Stimulated activated naive CD8-positive, alpha-beta T cell treated with anti-CD3 and anti-CD28 coated beads, Interleukin-15, amount 100 ng/mL, for 72 hours (primary cell): ENCODE data around the gene ARHGAP32.
A peak's percentile ranks its signal among the peaks of the same experiment; 100 is the strongest.
"Not testable (repeated sequence)": the region's sequence is repeated elsewhere in the genome, so short reads cannot be mapped to it uniquely, and the experiment has no call there.

Experiments used
- ATAC-seq: fragments of 150-1000 bp; cut with Tn5 transposase; 2 replicates; pipeline ENCODE4 v1.10.0; 2021; ENCODE audit warnings: mild to moderate bottlenecking, moderate library complexity
- DNase-seq, 2 donors: peaks; one replicate each; pipeline ENCODE4 v3.0.0; 2021 to 2022
- H3K27ac Mint-ChIP-seq, 2 donors: one replicate each; pipeline ENCODE4 v1.8.0; 2022; ENCODE audit warnings: mild to moderate bottlenecking in 2 of 2, mixed read lengths in 2 of 2, moderate library complexity in 2 of 2
- H3K27me3 Mint-ChIP-seq: one replicate; pipeline ENCODE4 v1.8.0; 2022; ENCODE audit warnings: mixed read lengths
- H3K4me1 Mint-ChIP-seq: one replicate; pipeline ENCODE4 v1.8.0; 2022; ENCODE audit warnings: mild to moderate bottlenecking, mixed read lengths
- H3K4me3 Mint-ChIP-seq, 2 donors: one replicate each; pipeline ENCODE4 v1.8.0; 2022; ENCODE audit warnings: mild to moderate bottlenecking in 2 of 2, mixed read lengths in 2 of 2, moderate library complexity in 1 of 2
- H3K9me3 Mint-ChIP-seq, 2 donors: one replicate each; pipeline ENCODE4 v1.8.0; 2022; ENCODE audit warnings: mixed read lengths in 2 of 2

Gene ARHGAP32

GRCh38 chr11:129040934-129041333 lies 151.2 kb downstream of the ARHGAP32 start:
- DNase-seq, result no peak
- H3K27me3 Mint-ChIP-seq, result no peaks in the 10 kb centered on the region

DNA sequence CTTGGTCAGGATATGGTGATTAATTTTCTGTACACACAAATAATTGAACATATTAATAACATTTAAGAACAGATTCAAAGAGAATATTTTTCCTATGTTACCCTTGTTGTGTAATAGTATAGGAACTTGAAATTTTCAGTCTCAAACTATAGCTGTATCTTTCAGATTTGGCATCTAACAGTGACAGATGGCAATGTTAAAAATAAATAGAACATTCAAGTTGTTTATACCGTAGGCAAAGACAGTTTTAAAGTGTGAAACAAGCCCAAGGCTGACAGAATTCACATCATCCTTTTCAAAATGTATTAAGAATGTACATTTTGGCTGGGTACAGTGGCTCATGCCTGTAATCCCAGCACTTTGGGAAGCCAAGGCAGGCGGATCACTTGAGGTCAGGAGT lies 156.9 kb downstream of the ARHGAP32 start:
- Mint-ChIP-seq H3K4me3 (no peak overlapping the region), H3K9me3 (peaks cover 0 to 13% of the 10 kb centered on the region in 2 donors), H3K27me3 (no peaks in the 10 kb centered on the region), H3K4me1 (no peaks in the 10 kb centered on the region), H3K27ac (no peak overlapping the region)
- no peak for ATAC-seq
- DNase-seq, result no peak

More at GRCh38 chr11:129040934-129041333, 151.2 kb downstream of the ARHGAP32 start:
- H3K27ac Mint-ChIP-seq, result no peak overlapping the region
- H3K4me1 Mint-ChIP-seq, result no peaks in the 10 kb centered on the region
- H3K9me3 Mint-ChIP-seq, result peaks cover 0 to 7% of the 10 kb centered on the region in 2 donors
- no peak for ATAC-seq
- no peak overlapping the region for H3K4me3 Mint-ChIP-seq

GRCh38 chr11:129034001-129034400 lies 158.1 kb downstream of the ARHGAP32 start:
- Mint-ChIP-seq H3K4me3 (no peak overlapping the region), H3K27ac (no peak overlapping the region), H3K27me3 (no peaks in the 10 kb centered on the region), H3K4me1 (no peaks in the 10 kb centered on the region), H3K9me3 (peaks cover 0 to 13% of the 10 kb centered on the region in 2 donors)
- no peak for DNase-seq
- no peak for ATAC-seq

- ATAC-seq, result no peak
- Mint-ChIP-seq H3K4me1 (peaks cover 13% of the 10 kb centered on the region), H3K27ac (peak overlapping the region in 1 of 2 donors; percentile 30), H3K9me3 (no peaks in the 10 kb centered on the region), H3K27me3 (no peaks in the 10 kb centered on the region), H3K4me3 (no peak overlapping the region)
- DNase-seq, result no peak
These were observed 168.0 kb downstream of the ARHGAP32 start for GRCh38 chr11:129023968-129024676.

- Mint-ChIP-seq H3K27me3 (no peaks in the 10 kb centered on the region), H3K9me3 (no peaks in the 10 kb centered on the region), H3K4me3 (no peak overlapping the region), H3K27ac (no peak overlapping the region), H3K4me1 (peaks cover 13% of the 10 kb centered on the region)
- no peak for ATAC-seq
- DNase-seq, result no peak
These were observed 170.8 kb downstream of the ARHGAP32 start for GRCh38 chr11:129021295-129021694.

DNA sequence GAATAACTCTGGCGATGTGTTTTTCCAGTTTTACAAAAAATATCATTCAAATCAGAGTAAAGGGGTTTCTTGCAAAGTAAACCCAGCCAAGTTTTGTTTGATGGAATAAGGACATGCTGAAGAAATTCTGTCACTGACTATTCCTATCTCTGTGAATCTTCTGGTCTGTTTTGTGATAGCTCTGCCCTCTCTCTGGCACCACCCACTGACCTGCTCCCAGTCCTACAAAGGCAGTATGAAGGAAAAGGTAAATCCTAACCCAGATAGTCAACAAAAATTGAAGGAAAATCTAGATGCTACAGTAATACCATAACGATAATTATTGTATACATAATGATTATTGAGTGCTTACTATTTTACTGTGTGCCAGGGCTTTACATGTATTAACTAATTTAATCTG lies 173.1 kb downstream of the ARHGAP32 start:
- Mint-ChIP-seq H3K4me3 (no peak overlapping the region), H3K27me3 (no peaks in the 10 kb centered on the region), H3K9me3 (no peaks in the 10 kb centered on the region), H3K27ac (no peak overlapping the region), H3K4me1 (peaks cover 10% of the 10 kb centered on the region)
- no peak for ATAC-seq
- DNase-seq, result no peak

GRCh38 chr11:129018126-129018525 lies 174.0 kb downstream of the ARHGAP32 start:
- peaks cover 7% of the 10 kb centered on the region for H3K4me1 Mint-ChIP-seq
- ATAC-seq, result no peak
- H3K27me3 Mint-ChIP-seq, result no peaks in the 10 kb centered on the region
- no peak for DNase-seq
- H3K27ac Mint-ChIP-seq, result no peak overlapping the region
- no peaks in the 10 kb centered on the region for H3K9me3 Mint-ChIP-seq
- no peak overlapping the region for H3K4me3 Mint-ChIP-seq

DNA sequence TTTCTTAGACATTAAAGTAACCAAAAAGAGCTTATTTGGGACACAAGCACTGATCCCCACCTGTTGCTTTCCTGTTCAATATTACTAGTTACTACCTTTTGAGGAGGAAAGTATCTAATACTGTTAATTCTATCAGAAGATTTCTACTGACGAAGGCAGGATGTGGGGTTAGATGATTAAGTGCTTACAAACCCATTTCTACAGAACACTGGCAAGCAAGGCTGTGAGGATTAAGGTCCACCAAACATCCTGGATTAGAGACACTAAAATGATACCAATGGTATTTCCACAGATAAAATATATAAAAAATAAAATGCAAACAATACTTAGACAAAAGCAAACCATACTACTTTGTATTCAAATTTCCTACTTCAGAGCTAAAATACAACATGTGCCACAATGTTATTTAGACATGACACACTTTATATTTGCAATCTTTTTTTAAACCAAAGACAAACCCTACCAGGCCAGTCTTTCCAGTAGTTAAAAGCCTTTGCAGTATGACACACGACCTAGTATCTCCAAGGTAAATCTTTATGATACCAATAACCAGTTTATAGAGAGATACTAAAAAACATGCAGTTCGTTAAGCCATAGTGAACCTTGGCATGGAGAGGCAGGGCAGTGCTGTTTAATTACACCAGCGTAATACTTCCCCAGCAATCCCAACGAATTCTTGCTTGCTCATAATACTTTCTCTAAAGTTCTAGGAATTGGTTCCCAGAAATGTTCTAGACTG lies 178.2 kb downstream of the ARHGAP32 start:
- DNase-seq (no peak), ATAC-seq (no peak)
- H3K4me1 Mint-ChIP-seq, result no peaks in the 10 kb centered on the region
- no peaks in the 10 kb centered on the region for H3K27me3 Mint-ChIP-seq
- no peaks in the 10 kb centered on the region for H3K9me3 Mint-ChIP-seq
- H3K4me3 Mint-ChIP-seq, result no peak overlapping the region
- H3K27ac Mint-ChIP-seq, result no peak overlapping the region

- Mint-ChIP-seq H3K4me3 (no peak overlapping the region), H3K27me3 (no peaks in the 10 kb centered on the region), H3K4me1 (no peaks in the 10 kb centered on the region), H3K27ac (no peak overlapping the region), H3K9me3 (no peaks in the 10 kb centered on the region)
- DNase-seq, result no peak
- ATAC-seq, result no peak
These were observed 179.2 kb downstream of the ARHGAP32 start for GRCh38 chr11:129012880-129013279.

- DNase-seq (no peak), ATAC-seq (no peak)
- Mint-ChIP-seq H3K27ac (no peak overlapping the region), H3K4me3 (no peak overlapping the region), H3K27me3 (no peaks in the 10 kb centered on the region), H3K9me3 (peaks cover 16 to 50% of the 10 kb centered on the region in 2 donors), H3K4me1 (no peaks in the 10 kb centered on the region)
These were observed 186.0 kb downstream of the ARHGAP32 start for GRCh38 chr11:129006161-129006560.

DNA sequence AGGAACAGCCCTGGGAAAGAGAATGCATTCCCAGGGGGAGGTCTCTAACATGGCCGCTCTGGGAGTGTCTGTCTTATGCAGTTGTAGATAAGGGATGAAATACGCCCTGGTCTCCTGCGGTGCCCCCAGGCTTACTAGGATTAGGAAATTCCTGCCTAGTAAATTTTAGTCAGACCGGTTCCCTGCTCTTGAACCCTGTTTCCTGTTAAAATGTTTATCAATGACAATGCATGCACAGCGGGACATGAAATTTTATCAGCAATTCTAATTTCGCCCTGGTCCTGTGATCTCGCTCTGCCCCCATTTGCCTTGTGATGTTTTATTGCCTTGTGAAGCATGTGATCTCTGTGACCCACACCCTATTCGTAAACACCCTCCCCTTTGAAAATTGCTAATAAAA lies 193.0 kb downstream of the ARHGAP32 start:
- ATAC-seq, H3K27ac Mint-ChIP-seq, H3K27me3 Mint-ChIP-seq, H3K4me1 Mint-ChIP-seq, H3K4me3 Mint-ChIP-seq, DNase-seq: not testable (repeated sequence)
- peaks cover 10 to 48% of the 10 kb centered on the region in 2 donors for H3K9me3 Mint-ChIP-seq

DNA sequence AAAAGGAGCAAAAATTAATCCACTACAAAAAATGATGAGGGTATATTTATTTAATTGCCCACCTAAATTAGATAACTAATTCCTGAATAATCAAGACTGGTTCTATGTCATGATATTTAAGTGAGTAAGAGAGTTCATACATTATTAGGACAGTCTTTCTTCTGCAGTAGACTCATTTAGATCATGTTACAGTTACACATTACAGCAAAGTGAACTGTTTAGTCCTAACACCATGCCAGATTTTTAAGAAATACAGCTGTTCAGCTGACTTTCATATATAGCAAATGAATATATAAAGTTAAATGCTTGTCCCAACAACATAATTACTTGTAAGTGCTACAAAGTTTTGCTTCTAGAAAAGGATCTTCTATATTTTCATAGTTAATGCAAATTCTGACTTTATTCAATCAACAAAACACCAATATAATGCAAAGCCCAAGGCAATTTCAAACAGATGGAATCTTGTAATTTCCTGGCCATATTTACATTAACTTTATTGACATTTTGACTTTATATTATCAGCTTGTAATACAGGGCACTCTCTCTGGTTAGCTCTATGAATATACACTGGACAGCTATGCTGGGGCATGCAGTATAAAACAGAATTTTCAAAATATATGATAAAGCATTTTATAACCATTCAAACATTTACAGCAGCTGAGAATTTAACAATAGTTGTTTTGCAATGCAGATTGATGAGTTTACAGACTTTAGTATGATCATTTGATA lies 203.7 kb downstream of the ARHGAP32 start:
- no peak overlapping the region for H3K27ac Mint-ChIP-seq
- H3K27me3 Mint-ChIP-seq, result no peaks in the 10 kb centered on the region
- H3K4me1 Mint-ChIP-seq, result no peaks in the 10 kb centered on the region
- H3K4me3 Mint-ChIP-seq, result no peak overlapping the region
- DNase-seq (no peak), ATAC-seq (no peak)
- H3K9me3 Mint-ChIP-seq, result peaks cover 0 to 7% of the 10 kb centered on the region in 2 donors

- no peak for ATAC-seq
- Mint-ChIP-seq H3K27me3 (no peaks in the 10 kb centered on the region), H3K9me3 (peaks cover 0 to 7% of the 10 kb centered on the region in 2 donors), H3K4me3 (no peak overlapping the region), H3K4me1 (no peaks in the 10 kb centered on the region), H3K27ac (no peak overlapping the region)
- no peak for DNase-seq
These were observed 206.2 kb downstream of the ARHGAP32 start for GRCh38 chr11:128985880-128986279.

- ATAC-seq (no peak), DNase-seq (no peak)
- H3K4me1 Mint-ChIP-seq, result no peaks in the 10 kb centered on the region
- H3K27me3 Mint-ChIP-seq, result no peaks in the 10 kb centered on the region
- no peak overlapping the region for H3K27ac Mint-ChIP-seq
- H3K4me3 Mint-ChIP-seq, result no peak overlapping the region
- H3K9me3 Mint-ChIP-seq, result no peaks in the 10 kb centered on the region
These were observed 209.1 kb downstream of the ARHGAP32 start for GRCh38 chr11:128983023-128983422.

GRCh38 chr11:128981254-128981653 lies 210.9 kb downstream of the ARHGAP32 start:
- H3K9me3 Mint-ChIP-seq, result no peaks in the 10 kb centered on the region
- H3K27me3 Mint-ChIP-seq, result no peaks in the 10 kb centered on the region
- H3K4me1 Mint-ChIP-seq, result no peaks in the 10 kb centered on the region
- ATAC-seq, result no peak
- DNase-seq, result no peak
- no peak overlapping the region for H3K4me3 Mint-ChIP-seq
- H3K27ac Mint-ChIP-seq, result no peak overlapping the region
